HepG2 (cell line): ENCODE results near the gene SLC4A8. TPM values are rescaled to one million over a fixed set of nuclear protein-coding genes. Genes with fewer than 3 reads are reported as not detected.

Source experiments
- ATAC-seq: fragments of 200-7000 bp; cut with Tn5 transposase; 3 replicates; pipeline ENCODE4 v1.9.1; 2020; ENCODE audit warnings: mild to moderate bottlenecking, moderate library complexity
- BruUV-seq: library from RNA; stranded (reverse); fragments of 400-500 nt; replicated peaks from 2 replicates; lab custom pipeline; 2021; lab: Mats Ljungman, UMichigan
- CTCF ChIA-PET: fragments of 300-600 bp; formaldehyde crosslinking; extraction: SDS; loops from one replicate; lab custom pipeline; 2021; ENCODE audit warnings: low total read pairs, inconsistent platforms, low intra/inter-chr PET ratio; lab: Yijun Ruan, JAX
- POLR2A ChIA-PET: fragments of 350-600 bp; sonication (Branson Sonifier 250); formaldehyde crosslinking; loops from one replicate; lab custom pipeline; 2020; ENCODE audit warnings: antibody characterized with exemption, inconsistent platforms; lab: Yijun Ruan, JAX
- DNase-seq: peaks from one replicate; pipeline ENCODE4 v3.0.0-alpha.2; 2015; ENCODE audit warnings: low spot score
- FAIRE-seq: peaks from 3 replicates; lab custom pipeline; 2011; peaks lifted over from hg19 to GRCh38; lab: Jason Lieb, UNC
- H2AFZ ChIP-seq: one replicate; pipeline ENCODE4 v1.6.1; 2011; ENCODE audit warnings: low read length, inconsistent platforms
- H3K27ac ChIP-seq: fragments of 300-600 bp; 3 replicates; pipeline ENCODE4 v1.8.0; 2011; ENCODE audit warnings: mixed run types, mild to moderate bottlenecking, mixed read lengths, low read length, inconsistent platforms; ENCODE audit not compliant: insufficient read depth; ENCODE audit errors: extremely low read length
- H3K27me3 ChIP-seq, 2 experiments: fragments of 200-600 bp in 1 of 2; 2 replicates in 1 of 2; 3 replicates in 1 of 2; pipeline versions ENCODE4 v1.6.0 to v1.8.0; 2011; ENCODE audit warnings: low read length in 2 of 2, mild to moderate bottlenecking in 2 of 2, moderate library complexity in 2 of 2, inconsistent platforms in 1 of 2; ENCODE audit not compliant: insufficient read depth in 2 of 2, control insufficient read depth in 1 of 2
- H3K36me3 ChIP-seq, 2 experiments: fragments of 200-600 bp in 1 of 2; replicated peaks in 1 of 2; 2 replicates in 1 of 2; 3 replicates in 1 of 2; pipeline versions ENCODE4 v1.5.1 to v1.8.0; 2011; ENCODE audit warnings: low read length in 2 of 2, inconsistent platforms in 1 of 2; ENCODE audit not compliant: insufficient read depth in 2 of 2, control insufficient read depth in 1 of 2
- H3K4me1 ChIP-seq: 2 replicates; pipeline ENCODE4 v1.5.1; 2012; ENCODE audit warnings: low read length, inconsistent platforms; ENCODE audit not compliant: insufficient read depth
- H3K4me2 ChIP-seq: 2 replicates; pipeline ENCODE4 v1.6.0; 2011; ENCODE audit warnings: low read depth, low read length, inconsistent platforms
- H3K4me3 ChIP-seq, 3 experiments: fragments of 200-600 bp in 1 of 3; sonication (generic), shearing (Covaris generic) in 1 of 3; replicated peaks in 1 of 3; 2 replicates each; pipeline ENCODE4 v1.5.1; 2011 to 2016; ENCODE audit warnings: low read length in 3 of 3, inconsistent platforms in 2 of 3, low read depth in 2 of 3, mild to moderate bottlenecking in 2 of 3, control low read depth in 1 of 3, mixed read lengths in 1 of 3; ENCODE audit not compliant: insufficient read depth in 1 of 3
- H3K79me2 ChIP-seq: one replicate; pipeline ENCODE4 v1.6.1; 2011; ENCODE audit warnings: low read length, inconsistent platforms; ENCODE audit not compliant: insufficient read depth
- H3K9ac ChIP-seq: 2 replicates; pipeline ENCODE4 v1.6.0; 2011; ENCODE audit warnings: mild to moderate bottlenecking, low read depth, low read length, inconsistent platforms; ENCODE audit not compliant: insufficient read depth
- H3K9me3 ChIP-seq: 2 replicates; pipeline ENCODE4 v1.5.1; 2012; ENCODE audit warnings: mild to moderate bottlenecking, low read length
- H4K20me1 ChIP-seq: 2 replicates; pipeline ENCODE4 v1.6.0; 2011; ENCODE audit warnings: inconsistent platforms, mild to moderate bottlenecking, low read length, moderate library complexity; ENCODE audit not compliant: insufficient read depth
- CBX5 ChIP-seq: sonication (generic); formaldehyde crosslinking; IDR thresholded peaks from 2 replicates; pipeline ENCODE4 v1.4.0; 2020; ENCODE audit warnings: missing genetic modification reagents, borderline replicate concordance
- LCORL ChIP-seq, 2 experiments: fragments of 450-650 bp in 1 of 2; sonication (generic) in 1 of 2; formaldehyde crosslinking in 1 of 2; IDR thresholded peaks; 2 replicates each; pipeline versions ENCODE4 v1.5.0 to v1.6.1; 2017 to 2020; ENCODE audit warnings: antibody characterized with exemption in 1 of 2, missing genetic modification reagents in 1 of 2
- RBAK ChIP-seq: sonication (generic); formaldehyde crosslinking; IDR thresholded peaks from 2 replicates; pipeline ENCODE4 v1.5.1; 2020; ENCODE audit warnings: mild to moderate bottlenecking, missing genetic modification reagents
- ZNF335 ChIP-seq: sonication (generic); formaldehyde crosslinking; IDR thresholded peaks from 2 replicates; pipeline ENCODE4 v1.4.0; 2020; ENCODE audit warnings: missing genetic modification reagents
- ZNF619 ChIP-seq: sonication (generic); formaldehyde crosslinking; IDR thresholded peaks from 2 replicates; pipeline ENCODE4 v1.4.0; 2020; ENCODE audit warnings: mild to moderate bottlenecking, missing genetic modification reagents
- ZNF674 ChIP-seq: sonication (generic); formaldehyde crosslinking; IDR thresholded peaks from 2 replicates; pipeline ENCODE4 v1.5.0; 2020; ENCODE audit warnings: low read depth, mild to moderate bottlenecking, missing genetic modification reagents
- whole genome bisulfite sequencing: methylation state at CpG from one replicate; pipeline ENCODE4 v1.1.6; 2017; ENCODE audit warnings: low lambda C conversion rate; 5-methylcytosine and 5-hydroxymethylcytosine counted together
- in situ Hi-C: cut with HindIII; loops from 2 replicates; pipeline ENCODE4 v1.10.0; 2017; ENCODE audit warnings: low pct_unique_long_range_greater_than_20kb; ENCODE audit not compliant: extremely low pct_ligation_motif_present
- intact Hi-C: fragments of 100-400 bp; cut with micrococcal nuclease; formaldehyde crosslinking; loops from one replicate; pipeline ENCODE4 v1.10.0; 2022; ENCODE audit not compliant: unreplicated experiment
- polyA plus RNA-seq, 8 experiments: library from polyadenylated mRNA; depleted of rRNA in 3 of 8; stranded (reverse) in 7 of 8; unstranded in 1 of 8; fragments of >200 nt; fragmentation: Illumina TruSeq in 4 of 8; extraction: Trizol in 4 of 8; gene quantifications; 2 replicates each; pipeline versions ENCODE4 v1.2.1 to v1.2.3, GENCODE V29; 2011 to 2016; ENCODE audit warnings: low read depth in 4 of 8, missing spikeins in 1 of 8, mixed read lengths in 1 of 8; ENCODE audit not compliant: insufficient read depth in 1 of 8
- total RNA-seq, 5 experiments: library from RNA; depleted of rRNA; stranded (reverse); fragments of >200 nt; fragmentation: Illumina TruSeq; extraction: Trizol; gene quantifications; 2 replicates each; pipeline ENCODE4 v1.2.3, GENCODE V29; 2016; ENCODE audit warnings: low read depth in 1 of 5
- TF ChIP-seq, protein P1 (sequence below): sonication (generic); formaldehyde crosslinking; IDR thresholded peaks from one replicate; pipeline ENCODE4 v1.5.1; 2020; ENCODE audit warnings: mild to moderate bottlenecking, missing genetic modification reagents; ENCODE audit errors: not compliant biosample characterization
- TF ChIP-seq, protein P2 (sequence below): IDR thresholded peaks from 2 replicates; pipeline ENCODE4 v1.6.1; 2016
- TF ChIP-seq, protein P3 (sequence below): sonication (generic); formaldehyde crosslinking; IDR thresholded peaks from 2 replicates; pipeline ENCODE4 v1.4.0; 2020; ENCODE audit warnings: mild to moderate bottlenecking, missing genetic modification reagents

SLC4A8 gene
- total and polyA plus RNA-seq, 2 of the 13 experiments (the other 11 are each of a cell fraction or from before 2014, with no cell fraction given) = under 0.01 to 0.07 TPM

DNA sequence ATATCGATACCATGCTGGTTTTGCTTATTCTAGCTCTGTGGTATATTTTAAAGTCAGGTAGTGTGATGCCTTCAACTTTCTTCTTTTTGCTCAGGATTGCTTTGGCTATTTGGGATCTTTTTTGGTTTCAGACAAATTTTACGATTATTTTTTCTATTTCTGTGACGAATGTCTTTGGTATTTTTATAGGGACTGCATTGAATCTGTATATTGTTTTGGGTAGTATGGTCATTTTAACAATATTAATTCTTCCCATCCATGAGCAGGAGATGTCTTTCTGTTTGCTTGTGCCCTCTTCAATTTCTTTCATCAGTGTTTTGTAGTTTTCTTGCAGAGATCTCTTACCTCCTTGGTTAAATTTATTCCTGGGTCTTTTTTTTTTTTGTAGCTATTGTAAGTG lies 10.8 kb upstream of the SLC4A8 start (continued):
- TF ChIP-seq, protein P1, sequence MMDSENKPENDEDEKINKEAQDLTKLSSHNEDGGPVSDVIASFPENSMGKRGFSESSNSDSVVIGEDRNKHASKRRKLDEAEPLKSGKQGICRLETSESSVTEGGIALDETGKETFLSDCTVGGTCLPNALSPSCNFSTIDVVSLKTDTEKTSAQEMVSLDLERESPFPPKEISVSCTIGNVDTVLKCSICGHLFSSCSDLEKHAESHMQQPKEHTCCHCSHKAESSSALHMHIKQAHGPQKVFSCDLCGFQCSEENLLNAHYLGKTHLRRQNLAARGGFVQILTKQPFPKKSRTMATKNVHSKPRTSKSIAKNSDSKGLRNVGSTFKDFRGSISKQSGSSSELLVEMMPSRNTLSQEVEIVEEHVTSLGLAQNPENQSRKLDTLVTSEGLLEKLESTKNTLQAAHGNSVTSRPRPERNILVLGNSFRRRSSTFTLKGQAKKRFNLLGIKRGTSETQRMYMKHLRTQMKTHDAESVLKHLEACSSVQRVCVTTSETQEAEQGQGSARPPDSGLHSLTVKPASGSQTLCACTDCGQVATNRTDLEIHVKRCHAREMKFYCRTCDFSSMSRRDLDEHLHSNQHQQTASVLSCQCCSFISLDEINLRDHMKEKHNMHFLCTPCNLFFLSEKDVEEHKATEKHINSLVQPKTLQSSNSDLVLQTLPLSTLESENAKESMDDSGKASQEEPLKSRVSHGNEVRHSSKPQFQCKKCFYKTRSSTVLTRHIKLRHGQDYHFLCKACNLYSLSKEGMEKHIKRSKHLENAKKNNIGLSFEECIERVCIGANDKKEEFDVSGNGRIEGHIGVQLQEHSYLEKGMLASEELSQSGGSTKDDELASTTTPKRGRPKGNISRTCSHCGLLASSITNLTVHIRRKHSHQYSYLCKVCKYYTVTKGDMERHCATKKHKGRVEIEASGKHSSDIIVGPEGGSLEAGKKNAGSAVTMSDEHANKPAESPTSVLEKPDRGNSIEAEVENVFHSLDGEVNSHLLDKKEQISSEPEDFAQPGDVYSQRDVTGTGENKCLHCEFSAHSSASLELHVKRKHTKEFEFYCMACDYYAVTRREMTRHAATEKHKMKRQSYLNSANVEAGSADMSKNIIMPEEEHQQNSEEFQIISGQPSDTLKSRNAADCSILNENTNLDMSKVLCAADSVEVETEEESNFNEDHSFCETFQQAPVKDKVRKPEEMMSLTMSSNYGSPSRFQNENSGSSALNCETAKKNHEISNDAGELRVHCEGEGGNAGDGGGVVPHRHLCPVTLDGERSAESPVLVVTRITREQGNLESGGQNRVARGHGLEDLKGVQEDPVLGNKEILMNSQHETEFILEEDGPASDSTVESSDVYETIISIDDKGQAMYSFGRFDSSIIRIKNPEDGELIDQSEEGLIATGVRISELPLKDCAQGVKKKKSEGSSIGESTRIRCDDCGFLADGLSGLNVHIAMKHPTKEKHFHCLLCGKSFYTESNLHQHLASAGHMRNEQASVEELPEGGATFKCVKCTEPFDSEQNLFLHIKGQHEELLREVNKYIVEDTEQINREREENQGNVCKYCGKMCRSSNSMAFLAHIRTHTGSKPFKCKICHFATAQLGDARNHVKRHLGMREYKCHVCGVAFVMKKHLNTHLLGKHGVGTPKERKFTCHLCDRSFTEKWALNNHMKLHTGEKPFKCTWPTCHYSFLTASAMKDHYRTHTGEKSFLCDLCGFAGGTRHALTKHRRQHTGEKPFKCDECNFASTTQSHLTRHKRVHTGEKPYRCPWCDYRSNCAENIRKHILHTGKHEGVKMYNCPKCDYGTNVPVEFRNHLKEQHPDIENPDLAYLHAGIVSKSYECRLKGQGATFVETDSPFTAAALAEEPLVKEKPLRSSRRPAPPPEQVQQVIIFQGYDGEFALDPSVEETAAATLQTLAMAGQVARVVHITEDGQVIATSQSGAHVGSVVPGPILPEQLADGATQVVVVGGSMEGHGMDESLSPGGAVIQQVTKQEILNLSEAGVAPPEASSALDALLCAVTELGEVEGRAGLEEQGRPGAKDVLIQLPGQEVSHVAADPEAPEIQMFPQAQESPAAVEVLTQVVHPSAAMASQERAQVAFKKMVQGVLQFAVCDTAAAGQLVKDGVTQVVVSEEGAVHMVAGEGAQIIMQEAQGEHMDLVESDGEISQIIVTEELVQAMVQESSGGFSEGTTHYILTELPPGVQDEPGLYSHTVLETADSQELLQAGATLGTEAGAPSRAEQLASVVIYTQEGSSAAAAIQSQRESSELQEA = no peak
- no peak for TF ChIP-seq RBAK (CRISPR knock-in tag)
- TF ChIP-seq ZNF619 (CRISPR knock-in tag) = no peak
- TF ChIP-seq ZNF335 (CRISPR knock-in tag) = no peak
- no peak for TF ChIP-seq ZNF674 (CRISPR knock-in tag)
- TF ChIP-seq, all 625 proteins: peak for 0

DNA sequence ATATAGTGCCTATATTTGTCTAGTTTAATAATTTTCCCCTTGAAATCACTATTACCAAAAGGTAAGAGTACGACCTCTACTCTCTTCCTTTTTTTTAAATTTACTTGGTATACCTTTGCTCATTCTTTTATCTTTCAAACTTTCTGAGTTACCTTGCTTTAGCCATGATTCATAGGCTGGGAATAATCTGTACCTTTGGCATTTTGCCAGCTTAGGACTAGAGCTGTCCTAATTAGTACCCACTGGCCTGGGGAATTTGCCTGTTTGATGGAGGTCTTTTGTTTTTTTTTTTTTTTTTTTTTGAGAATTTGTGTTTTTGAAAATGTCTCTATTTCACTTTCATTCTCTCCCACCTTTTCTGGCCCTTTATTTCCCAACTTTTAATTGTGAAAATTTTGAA lies 8.7 kb upstream of the SLC4A8 start:
- Histone ChIP-seq H3K27ac (no peak overlapping the region), H3K9me3 (no peaks in the 10 kb centered on the region), H3K9ac (no peak overlapping the region), H3K79me2 (no peaks in the 10 kb centered on the region), H3K27me3 (no peaks in the 10 kb centered on the region), H3K36me3 (no peaks in the 10 kb centered on the region), H2AFZ (no peak overlapping the region), H4K20me1 (no peaks in the 10 kb centered on the region), H3K4me3 (no peak overlapping the region), H3K4me2 (no peak overlapping the region), H3K4me1 (no peaks in the 10 kb centered on the region)
- no peak for ATAC-seq
- DNase-seq = no peak
- in situ Hi-C loops = no loop called here
- ChIA-PET POLR2A (no interaction called here), CTCF (no interaction called here)
- 56% methylated on average over 1 of the region's 1 CpG for WGBS
- no TSS peak for BruUV-seq
- no peak for FAIRE-seq
- intact Hi-C loops = no loop called here
- TF ChIP-seq, protein P2, sequence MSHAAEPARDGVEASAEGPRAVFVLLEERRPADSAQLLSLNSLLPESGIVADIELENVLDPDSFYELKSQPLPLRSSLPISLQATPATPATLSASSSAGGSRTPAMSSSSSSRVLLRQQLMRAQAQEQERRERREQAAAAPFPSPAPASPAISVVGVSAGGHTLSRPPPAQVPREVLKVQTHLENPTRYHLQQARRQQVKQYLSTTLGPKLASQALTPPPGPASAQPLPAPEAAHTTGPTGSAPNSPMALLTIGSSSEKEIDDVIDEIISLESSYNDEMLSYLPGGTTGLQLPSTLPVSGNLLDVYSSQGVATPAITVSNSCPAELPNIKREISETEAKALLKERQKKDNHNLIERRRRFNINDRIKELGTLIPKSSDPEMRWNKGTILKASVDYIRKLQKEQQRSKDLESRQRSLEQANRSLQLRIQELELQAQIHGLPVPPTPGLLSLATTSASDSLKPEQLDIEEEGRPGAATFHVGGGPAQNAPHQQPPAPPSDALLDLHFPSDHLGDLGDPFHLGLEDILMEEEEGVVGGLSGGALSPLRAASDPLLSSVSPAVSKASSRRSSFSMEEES (CRISPR knock-in tag) = no peak
- peak; percentile 85 for TF ChIP-seq LCORL (IDR thresholded peaks at IDR 0.05)
- TF ChIP-seq LCORL (CRISPR knock-in tag; IDR thresholded peaks at IDR 0.05) = no peak
- TF ChIP-seq, protein P3, sequence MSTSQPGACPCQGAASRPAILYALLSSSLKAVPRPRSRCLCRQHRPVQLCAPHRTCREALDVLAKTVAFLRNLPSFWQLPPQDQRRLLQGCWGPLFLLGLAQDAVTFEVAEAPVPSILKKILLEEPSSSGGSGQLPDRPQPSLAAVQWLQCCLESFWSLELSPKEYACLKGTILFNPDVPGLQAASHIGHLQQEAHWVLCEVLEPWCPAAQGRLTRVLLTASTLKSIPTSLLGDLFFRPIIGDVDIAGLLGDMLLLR (CRISPR knock-in tag) = no peak
- TF ChIP-seq CBX5 (CRISPR knock-in tag) = no peak
